SU-DHL-6 (cell line): ENCODE results near the gene IL1R2.
"Not testable (repeated sequence)": the region's sequence is repeated elsewhere in the genome, so short reads cannot be mapped to it uniquely, and the experiment has no call there.

ENCODE experiments used
- H2AFZ ChIP-seq: fragments of 200-600 bp; sonication (generic); 2 replicates; pipeline ENCODE4 v1.6.1; 2014; ENCODE audit warnings: low read depth, mild to moderate bottlenecking, moderate library complexity, mixed read lengths, antibody characterized with exemption, low read length; ENCODE audit not compliant: severe bottlenecking
- H3F3A ChIP-seq: fragments of 200-600 bp; shearing (Covaris generic); 2 replicates; pipeline ENCODE4 v1.6.0; 2016; ENCODE audit warnings: antibody characterized with exemption, mild to moderate bottlenecking; ENCODE audit not compliant: insufficient read depth
- H3K27ac ChIP-seq: fragments of 200-600 bp; sonication (generic); 2 replicates; pipeline ENCODE4 v1.5.1; 2016; ENCODE audit warnings: low read depth, mild to moderate bottlenecking, low read length, moderate library complexity, mixed read lengths
- H3K27me3 ChIP-seq: fragments of 200-600 bp; sonication (generic), shearing (Covaris generic); 2 replicates; pipeline ENCODE4 v1.6.0; 2014; ENCODE audit warnings: mild to moderate bottlenecking, low read length
- H3K36me3 ChIP-seq: fragments of 200-600 bp; sonication (generic); 2 replicates; pipeline ENCODE4 v1.6.1; 2014; ENCODE audit warnings: mild to moderate bottlenecking, low read length, mixed read lengths
- H3K4me2 ChIP-seq: fragments of 300-600, 200-600 bp; shearing (Covaris generic), sonication (generic); 2 replicates; pipeline ENCODE4 v1.6.0; 2014; ENCODE audit warnings: low read length, low read depth, mild to moderate bottlenecking; ENCODE audit not compliant: poor library complexity, severe bottlenecking
- H3K4me3 ChIP-seq: fragments of 200-600 bp; sonication (generic); 2 replicates; pipeline ENCODE4 v1.5.1; 2014; ENCODE audit warnings: antibody characterized with exemption, low read length, mild to moderate bottlenecking, mixed read lengths; ENCODE audit not compliant: insufficient read depth, poor library complexity, severe bottlenecking
- H3K79me2 ChIP-seq: fragments of 200-600 bp; sonication (generic); 2 replicates; pipeline ENCODE4 v1.6.1; 2014; ENCODE audit warnings: mild to moderate bottlenecking, low read length, moderate library complexity; ENCODE audit not compliant: insufficient read depth
- H3K9ac ChIP-seq: fragments of 200-600 bp; sonication (generic); 2 replicates; pipeline ENCODE4 v1.7.0; 2014; ENCODE audit warnings: mild to moderate bottlenecking, low read length
- H3K9me2 ChIP-seq: fragments of 200-600 bp; sonication (generic); replicated peaks from 2 replicates; pipeline ENCODE4 v1.6.1; 2014; ENCODE audit warnings: low read length; ENCODE audit not compliant: insufficient read depth
- H3K9me3 ChIP-seq: fragments of 200-600 bp; sonication (generic); 2 replicates; pipeline ENCODE4 v1.6.1; 2014; ENCODE audit warnings: low read length, mixed read lengths; ENCODE audit not compliant: insufficient read depth
- H4K20me1 ChIP-seq: fragments of 200-600 bp; sonication (generic); 2 replicates; pipeline ENCODE4 v1.6.1; 2014; ENCODE audit warnings: low read depth, mild to moderate bottlenecking, antibody characterized with exemption, low read length, moderate library complexity, mixed read lengths
- EZH2phosphoT487 ChIP-seq: fragments of 200-600 bp; sonication (generic), shearing (Covaris generic); conservative IDR thresholded peaks from 2 replicates; pipeline ENCODE4 v1.6.1; 2018; ENCODE audit warnings: mild to moderate bottlenecking, antibody characterized with exemption, low read length, moderate library complexity, mixed read lengths
- TF ChIP-seq, protein P1 (sequence below): fragments of 200-600 bp; sonication (generic); IDR thresholded peaks from one replicate; pipeline ENCODE4 v1.5.1; 2017; ENCODE audit warnings: antibody characterized with exemption, mild to moderate bottlenecking, low read length, moderate library complexity; ENCODE audit not compliant: insufficient read depth, poor library complexity, severe bottlenecking

IL1R2 gene

DNA sequence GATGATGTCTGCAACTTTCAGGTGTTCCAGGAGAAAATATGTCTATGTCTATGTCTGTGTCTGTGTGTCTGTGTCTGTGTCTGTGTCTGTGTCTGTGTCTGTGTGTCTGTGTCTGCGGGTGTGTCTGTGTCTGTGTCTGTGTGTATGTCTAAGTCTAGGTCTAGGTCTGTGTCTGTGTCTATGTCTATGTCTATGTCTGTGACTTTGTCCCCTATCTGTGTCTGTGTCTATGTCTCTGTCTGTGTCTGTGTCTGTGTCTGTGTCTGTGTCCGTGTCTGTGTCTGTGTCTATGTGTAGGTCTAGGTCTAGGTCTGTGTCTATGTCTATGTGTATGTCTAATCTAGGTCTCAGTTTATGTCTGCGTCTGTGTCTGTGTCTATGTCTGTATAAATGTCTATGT lies 10.5 kb downstream of the IL1R2 start:
- Histone ChIP-seq H3K4me3 (no peak overlapping the region), H3K9me2 (no peaks in the 10 kb centered on the region), H3K79me2 (no peaks in the 10 kb centered on the region), H2AFZ (no peak overlapping the region), H3K9me3 (no peaks in the 10 kb centered on the region), H3F3A (no peaks in the 10 kb centered on the region), H3K4me2 (no peak overlapping the region), H3K9ac (no peak overlapping the region), H3K27me3 (no peaks in the 10 kb centered on the region), H4K20me1 (no peaks in the 10 kb centered on the region), H3K27ac (no peak overlapping the region), H3K36me3 (no peaks in the 10 kb centered on the region)
- TF ChIP-seq, protein P1, sequence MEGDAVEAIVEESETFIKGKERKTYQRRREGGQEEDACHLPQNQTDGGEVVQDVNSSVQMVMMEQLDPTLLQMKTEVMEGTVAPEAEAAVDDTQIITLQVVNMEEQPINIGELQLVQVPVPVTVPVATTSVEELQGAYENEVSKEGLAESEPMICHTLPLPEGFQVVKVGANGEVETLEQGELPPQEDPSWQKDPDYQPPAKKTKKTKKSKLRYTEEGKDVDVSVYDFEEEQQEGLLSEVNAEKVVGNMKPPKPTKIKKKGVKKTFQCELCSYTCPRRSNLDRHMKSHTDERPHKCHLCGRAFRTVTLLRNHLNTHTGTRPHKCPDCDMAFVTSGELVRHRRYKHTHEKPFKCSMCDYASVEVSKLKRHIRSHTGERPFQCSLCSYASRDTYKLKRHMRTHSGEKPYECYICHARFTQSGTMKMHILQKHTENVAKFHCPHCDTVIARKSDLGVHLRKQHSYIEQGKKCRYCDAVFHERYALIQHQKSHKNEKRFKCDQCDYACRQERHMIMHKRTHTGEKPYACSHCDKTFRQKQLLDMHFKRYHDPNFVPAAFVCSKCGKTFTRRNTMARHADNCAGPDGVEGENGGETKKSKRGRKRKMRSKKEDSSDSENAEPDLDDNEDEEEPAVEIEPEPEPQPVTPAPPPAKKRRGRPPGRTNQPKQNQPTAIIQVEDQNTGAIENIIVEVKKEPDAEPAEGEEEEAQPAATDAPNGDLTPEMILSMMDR = no peak
- no peak for TF ChIP-seq EZH2phosphoT487

DNA sequence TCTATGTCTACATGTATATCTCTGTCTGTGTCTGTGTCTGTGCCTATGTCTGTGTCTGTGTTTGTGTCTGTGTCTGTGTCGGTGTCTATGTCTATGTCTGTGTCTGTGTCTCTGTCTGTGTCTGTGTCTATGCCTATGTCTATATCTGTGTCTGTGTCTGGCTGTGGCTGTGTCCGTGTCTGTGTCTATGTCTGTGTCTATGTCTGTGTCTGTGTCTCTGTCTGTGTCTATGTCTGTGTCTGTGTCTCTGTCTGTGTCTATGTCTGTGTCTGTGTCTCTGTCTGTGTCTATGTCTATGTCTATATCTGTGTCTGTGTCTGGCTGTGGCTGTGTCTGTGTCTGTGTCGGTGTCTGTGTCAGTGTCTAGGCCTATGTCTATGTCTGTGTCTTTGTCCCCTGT lies 11.1 kb downstream of the IL1R2 start:
- not testable (repeated sequence) for H3K4me2 ChIP-seq, H3K9me2 ChIP-seq, H3K9ac ChIP-seq, H3K4me3 ChIP-seq, H3K79me2 ChIP-seq, H4K20me1 ChIP-seq, H3K27ac ChIP-seq, H3K9me3 ChIP-seq, H2AFZ ChIP-seq, H3K27me3 ChIP-seq, H3K36me3 ChIP-seq, H3F3A ChIP-seq

DNA sequence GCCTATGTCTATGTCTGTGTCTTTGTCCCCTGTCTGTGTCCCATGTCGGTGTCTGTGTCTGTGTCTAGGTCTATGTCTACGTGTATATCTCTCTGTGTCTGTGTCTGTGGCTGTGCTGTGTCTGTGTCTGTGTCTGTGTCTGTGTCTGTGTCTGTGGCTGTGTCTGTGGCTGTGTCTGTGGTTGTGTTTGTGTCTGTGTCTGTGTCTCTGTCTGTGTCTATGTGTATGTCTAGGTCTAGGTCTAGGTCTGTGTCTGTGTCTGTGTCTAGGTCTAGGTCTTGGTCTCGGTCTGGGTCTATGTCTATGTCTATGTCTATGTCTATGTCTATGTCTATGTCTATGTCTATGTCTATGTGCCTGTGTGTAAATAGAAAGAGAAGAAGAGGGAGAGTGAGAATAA lies 11.9 kb downstream of the IL1R2 start:
- no peaks in the 10 kb centered on the region for H3K36me3 ChIP-seq
- no peaks in the 10 kb centered on the region for H3K9me3 ChIP-seq
- H3K4me3 ChIP-seq = no peak overlapping the region
- TF ChIP-seq EZH2phosphoT487 = no peak
- TF ChIP-seq, protein P1 = no peak
- H4K20me1 ChIP-seq = no peaks in the 10 kb centered on the region
- H3K9ac ChIP-seq = no peak overlapping the region
- H3K27me3 ChIP-seq = no peaks in the 10 kb centered on the region
- H2AFZ ChIP-seq = no peak overlapping the region
- no peak overlapping the region for H3K27ac ChIP-seq
- no peaks in the 10 kb centered on the region for H3K9me2 ChIP-seq
- no peaks in the 10 kb centered on the region for H3K79me2 ChIP-seq
- H3K4me2 ChIP-seq = no peak overlapping the region
- no peaks in the 10 kb centered on the region for H3F3A ChIP-seq

DNA sequence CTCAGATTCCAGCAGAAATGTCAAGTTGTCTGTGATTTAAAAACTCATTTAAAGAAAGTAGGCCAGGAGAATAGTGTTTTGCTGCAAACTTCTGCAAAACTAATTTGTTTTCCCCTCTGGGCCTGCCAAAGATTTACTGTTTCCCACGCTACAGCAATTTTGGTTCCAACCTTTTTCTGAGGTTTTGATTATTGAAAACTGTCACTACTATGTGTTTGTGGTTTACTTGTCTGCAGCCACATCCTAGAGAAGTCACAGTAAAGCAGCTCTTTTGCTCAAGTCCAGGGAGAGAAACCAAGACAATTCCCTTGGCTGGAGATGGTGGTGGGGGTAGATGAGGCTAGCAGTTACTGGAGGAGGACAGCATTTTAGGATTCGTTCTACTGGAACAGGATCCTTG lies 12.8 kb downstream of the IL1R2 start:
- Histone ChIP-seq H3K79me2 (no peaks in the 10 kb centered on the region), H3K27me3 (no peaks in the 10 kb centered on the region), H3K27ac (no peak overlapping the region), H3K9ac (no peak overlapping the region), H3K9me3 (no peaks in the 10 kb centered on the region), H2AFZ (no peak overlapping the region), H3K4me3 (no peak overlapping the region), H3F3A (no peaks in the 10 kb centered on the region), H4K20me1 (no peaks in the 10 kb centered on the region), H3K36me3 (no peaks in the 10 kb centered on the region), H3K9me2 (no peaks in the 10 kb centered on the region), H3K4me2 (no peak overlapping the region)
- TF ChIP-seq, protein P1 = no peak
- no peak for TF ChIP-seq EZH2phosphoT487
